Osteocyte (in vitro differentiated cells): ENCODE data around the gene HPX. TPM values are rescaled to one million over a fixed set of nuclear protein-coding genes. Genes with fewer than 3 reads are reported as not detected.
A peak's percentile ranks its signal among the peaks of the same experiment; 100 is the strongest.

Experiments used
- DNase-seq: peaks from one replicate; pipeline ENCODE4 v3.0.0; 2021; ENCODE audit warnings: mixed read lengths; ENCODE audit not compliant: unreplicated experiment; ENCODE audit errors: extremely low spot score
- H3K27ac Mint-ChIP-seq: one replicate; pipeline ENCODE4 v1.8.0; 2021; ENCODE audit warnings: mild to moderate bottlenecking, mixed read lengths; ENCODE audit not compliant: unreplicated experiment
- H3K27me3 Mint-ChIP-seq: one replicate; pipeline ENCODE4 v1.8.0; 2021; ENCODE audit warnings: mixed read lengths; ENCODE audit not compliant: unreplicated experiment
- H3K36me3 Mint-ChIP-seq: one replicate; pipeline ENCODE4 v1.8.0; 2021; ENCODE audit warnings: mixed read lengths; ENCODE audit not compliant: unreplicated experiment
- H3K4me1 Mint-ChIP-seq: one replicate; pipeline ENCODE4 v1.8.0; 2021; ENCODE audit warnings: mixed read lengths; ENCODE audit not compliant: unreplicated experiment
- H3K4me3 Mint-ChIP-seq: one replicate; pipeline ENCODE4 v1.8.0; 2021; ENCODE audit warnings: mild to moderate bottlenecking, moderate library complexity, mixed read lengths; ENCODE audit not compliant: unreplicated experiment
- H3K9me3 Mint-ChIP-seq: one replicate; pipeline ENCODE4 v1.8.0; 2021; ENCODE audit warnings: mixed read lengths; ENCODE audit not compliant: unreplicated experiment
- CTCF ChIP-seq: fragments of 200-600 bp; sonication (generic); IDR thresholded peaks from 2 replicates; pipeline ENCODE4 v1.5.0; 2021; ENCODE audit warnings: antibody characterized with exemption, mild to moderate bottlenecking, moderate library complexity
- total RNA-seq: library from RNA; stranded (reverse); gene quantifications from 2 replicates; pipeline ENCODE4 v1.2.1, GENCODE V29; 2021

The HPX gene
- total RNA-seq, 1 donor from 2014 or later = 1.9 TPM

GRCh38 chr11:6474806-6475500, 34.2 kb upstream of the HPX start:
- Mint-ChIP-seq H3K27ac (peak overlapping the region; percentile 93), H3K9me3 (no peaks in the 10 kb centered on the region), H3K27me3 (no peaks in the 10 kb centered on the region), H3K4me1 (peaks cover 37% of the 10 kb centered on the region), H3K36me3 (peaks cover 16% of the 10 kb centered on the region), H3K4me3 (peak overlapping the region; percentile 85)
- no peak for TF ChIP-seq CTCF
- peak; percentile 54 for DNase-seq

- no peaks in the 10 kb centered on the region for H3K27me3 Mint-ChIP-seq
- H3K36me3 Mint-ChIP-seq = peaks cover 14% of the 10 kb centered on the region
- DNase-seq = no peak
- H3K27ac Mint-ChIP-seq = peak overlapping the region; percentile 93
- H3K4me3 Mint-ChIP-seq = peak overlapping the region; percentile 85
- no peak for TF ChIP-seq CTCF
- H3K9me3 Mint-ChIP-seq = no peaks in the 10 kb centered on the region
- H3K4me1 Mint-ChIP-seq = peaks cover 35% of the 10 kb centered on the region
Measured at GRCh38 chr11:6474413-6474792, 33.6 kb upstream of the HPX start.

- H3K36me3 Mint-ChIP-seq = peaks cover 8% of the 10 kb centered on the region
- H3K9me3 Mint-ChIP-seq = no peaks in the 10 kb centered on the region
- DNase-seq = peak; percentile 96
- H3K4me3 Mint-ChIP-seq = peak within 1 kb of the TSS; percentile 90
- peaks cover 32% of the 10 kb centered on the region for H3K4me1 Mint-ChIP-seq
- TF ChIP-seq CTCF = peak; percentile 53
- H3K27ac Mint-ChIP-seq = peak within 1 kb of the TSS; percentile 93
- no peaks in the 10 kb centered on the region for H3K27me3 Mint-ChIP-seq
Measured at GRCh38 chr11:6473451-6474412, 32.9 kb upstream of the HPX start, which contains the start of gene TRIM3. Gene TRIM3 (minus strand): TSS chr11:6473941. CDS start chr11:6465695, 8,246 bp downstream.

GRCh38 chr11:6472934-6473333, 32.1 kb upstream of the HPX start:
- Mint-ChIP-seq H3K4me1 (peaks cover 32% of the 10 kb centered on the region), H3K4me3 (peak overlapping the region; percentile 90), H3K27ac (no peak overlapping the region), H3K27me3 (no peaks in the 10 kb centered on the region), H3K9me3 (no peaks in the 10 kb centered on the region), H3K36me3 (peaks cover 6% of the 10 kb centered on the region)
- DNase-seq = peak; percentile 69
- no peak for TF ChIP-seq CTCF

- Mint-ChIP-seq H3K27me3 (no peaks in the 10 kb centered on the region), H3K36me3 (peaks cover 9% of the 10 kb centered on the region), H3K9me3 (no peaks in the 10 kb centered on the region), H3K4me1 (peaks cover 21% of the 10 kb centered on the region), H3K4me3 (no peak overlapping the region), H3K27ac (no peak overlapping the region)
- TF ChIP-seq CTCF = no peak
- DNase-seq = no peak
Measured at GRCh38 chr11:6469599-6469998, 28.8 kb upstream of the HPX start.
